IMR-90 (cell line): ENCODE data around the gene RCN2.

Experiments
- FOS ChIP-seq: fragments of 150-350 bp; IDR thresholded peaks from 2 replicates; pipeline ENCODE4 v1.6.1; 2016; ENCODE audit warnings: low read depth, low read length
- MAFK ChIP-seq: IDR thresholded peaks from 2 replicates; pipeline ENCODE4 v1.6.1; 2012; ENCODE audit warnings: low read depth, low read length, improper control_type of control experiment
- MXI1 ChIP-seq: IDR thresholded peaks from 2 replicates; pipeline ENCODE4 v1.6.1; 2012; ENCODE audit warnings: low read depth, mild to moderate bottlenecking, low read length, moderate library complexity, borderline replicate concordance
- POLR2A ChIP-seq: IDR thresholded peaks from 2 replicates; pipeline ENCODE4 v1.6.1; 2012; ENCODE audit warnings: mild to moderate bottlenecking, low read depth, low read length
- RAD21 ChIP-seq: IDR thresholded peaks from 2 replicates; pipeline ENCODE4 v1.6.1; 2012; ENCODE audit warnings: low read length, improper control_type of control experiment
- RFX5 ChIP-seq: IDR thresholded peaks from 2 replicates; pipeline ENCODE4 v1.8.0; 2012; ENCODE audit warnings: low read depth, mild to moderate bottlenecking, low read length, moderate library complexity
- TF ChIP-seq, protein P1 (sequence below): conservative IDR thresholded peaks from 2 replicates; pipeline ENCODE4 v1.5.1; 2012; ENCODE audit warnings: mild to moderate bottlenecking, low read depth, low read length, improper control_type of control experiment
- TF ChIP-seq, protein P2 (sequence below): fragments of 150-350 bp; IDR thresholded peaks from 2 replicates; pipeline ENCODE4 v1.6.1; 2017; ENCODE audit warnings: mild to moderate bottlenecking, antibody characterized with exemption, low read length, low read depth

DNA sequence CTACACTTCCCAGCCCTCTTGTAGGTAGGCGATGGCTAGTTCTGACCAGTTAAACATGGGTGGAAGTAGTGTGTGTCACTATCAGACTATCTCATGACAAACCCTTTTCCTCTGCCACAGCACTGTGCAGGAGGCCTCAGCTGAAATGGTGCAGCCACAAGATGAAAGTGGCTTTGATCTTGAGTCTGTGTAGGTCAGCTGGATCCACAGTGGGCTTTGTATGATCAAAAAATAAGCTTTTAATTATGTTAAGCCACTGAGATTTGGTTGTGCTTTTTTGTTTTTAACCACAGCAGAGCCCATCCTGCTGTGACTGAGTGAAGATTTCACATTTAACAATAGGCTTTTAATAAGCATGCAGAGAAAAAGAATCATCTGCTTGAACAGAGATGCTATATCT, 19.7 kb downstream of the RCN2 start:
- no peak for TF ChIP-seq RAD21
- TF ChIP-seq, protein P1, sequence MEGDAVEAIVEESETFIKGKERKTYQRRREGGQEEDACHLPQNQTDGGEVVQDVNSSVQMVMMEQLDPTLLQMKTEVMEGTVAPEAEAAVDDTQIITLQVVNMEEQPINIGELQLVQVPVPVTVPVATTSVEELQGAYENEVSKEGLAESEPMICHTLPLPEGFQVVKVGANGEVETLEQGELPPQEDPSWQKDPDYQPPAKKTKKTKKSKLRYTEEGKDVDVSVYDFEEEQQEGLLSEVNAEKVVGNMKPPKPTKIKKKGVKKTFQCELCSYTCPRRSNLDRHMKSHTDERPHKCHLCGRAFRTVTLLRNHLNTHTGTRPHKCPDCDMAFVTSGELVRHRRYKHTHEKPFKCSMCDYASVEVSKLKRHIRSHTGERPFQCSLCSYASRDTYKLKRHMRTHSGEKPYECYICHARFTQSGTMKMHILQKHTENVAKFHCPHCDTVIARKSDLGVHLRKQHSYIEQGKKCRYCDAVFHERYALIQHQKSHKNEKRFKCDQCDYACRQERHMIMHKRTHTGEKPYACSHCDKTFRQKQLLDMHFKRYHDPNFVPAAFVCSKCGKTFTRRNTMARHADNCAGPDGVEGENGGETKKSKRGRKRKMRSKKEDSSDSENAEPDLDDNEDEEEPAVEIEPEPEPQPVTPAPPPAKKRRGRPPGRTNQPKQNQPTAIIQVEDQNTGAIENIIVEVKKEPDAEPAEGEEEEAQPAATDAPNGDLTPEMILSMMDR = no peak
- TF ChIP-seq FOS = no peak
- TF ChIP-seq RFX5 = no peak
- no peak for TF ChIP-seq POLR2A
- TF ChIP-seq, protein P2, sequence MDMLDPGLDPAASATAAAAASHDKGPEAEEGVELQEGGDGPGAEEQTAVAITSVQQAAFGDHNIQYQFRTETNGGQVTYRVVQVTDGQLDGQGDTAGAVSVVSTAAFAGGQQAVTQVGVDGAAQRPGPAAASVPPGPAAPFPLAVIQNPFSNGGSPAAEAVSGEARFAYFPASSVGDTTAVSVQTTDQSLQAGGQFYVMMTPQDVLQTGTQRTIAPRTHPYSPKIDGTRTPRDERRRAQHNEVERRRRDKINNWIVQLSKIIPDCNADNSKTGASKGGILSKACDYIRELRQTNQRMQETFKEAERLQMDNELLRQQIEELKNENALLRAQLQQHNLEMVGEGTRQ = no peak
- TF ChIP-seq MAFK = no peak
- TF ChIP-seq MXI1 = no peak
